Measurements from ENCODE around the gene SLC44A5.

GRCh38 chr1:75643460-75643859, 32.5 kb upstream of the SLC44A5 start:
- TF ChIP-seq POLR2A (IDR thresholded peaks at IDR 0.05; ENCODE audit: low read length) (no peak), CTCF (IDR thresholded peaks at IDR 0.05) (no peak)
